Esophagus mucosa (tissue), 1 donor: ENCODE results near the gene PPP4R3A. TPM values are rescaled to one million over a fixed set of nuclear protein-coding genes. Genes with fewer than 3 reads are reported as not detected.
"Not testable (repeated sequence)": the region's sequence is repeated elsewhere in the genome, so short reads cannot be mapped to it uniquely, and the experiment has no call there.

ENCODE experiments used
- ATAC-seq: fragments of 200-7000 bp; cut with Tn5 transposase; one replicate; pipeline ENCODE4 v1.9.1; 2020
- total RNA-seq: library from RNA; stranded (reverse); gene quantifications from one replicate; pipeline ENCODE4 v1.2.4, GENCODE V29; 2023
- donor health status: DM: yes; HTN: yes; CAD: no.

Gene PPP4R3A
- 49.7 TPM for total RNA-seq

GRCh38 chr14:91510171-91511042 is at the start of gene PPP4R3A:
Gene PPP4R3A, minus strand, starts transcription at chr14:91510310. Its CDS starts 663 bp downstream, at chr14:91509647.
- peak; percentile 98 for ATAC-seq

- ATAC-seq = no peak
These were observed 45.4 kb upstream of the PPP4R3A start for GRCh38 chr14:91555531-91555930.

- ATAC-seq = no peak
These were observed 44.6 kb upstream of the PPP4R3A start for GRCh38 chr14:91554535-91555332.

- no peak for ATAC-seq
These were observed 38.0 kb upstream of the PPP4R3A start for GRCh38 chr14:91548108-91548507.

GRCh38 chr14:91545946-91546716 is 36.0 kb upstream of the PPP4R3A start:
- ATAC-seq = peak; percentile 90

- ATAC-seq = no peak
These were observed 35.1 kb upstream of the PPP4R3A start for GRCh38 chr14:91545204-91545603.

GRCh38 chr14:91536327-91536726 is 26.2 kb upstream of the PPP4R3A start:
- ATAC-seq = no peak

- ATAC-seq = not testable (repeated sequence)
These were observed 23.9 kb upstream of the PPP4R3A start for GRCh38 chr14:91534059-91534458.

- ATAC-seq = no peak
These were observed 23.5 kb upstream of the PPP4R3A start for GRCh38 chr14:91533623-91534022.

- no peak for ATAC-seq
These were observed 13.9 kb upstream of the PPP4R3A start for GRCh38 chr14:91523972-91524371.

- ATAC-seq = peak; percentile 29
These were observed 11.0 kb upstream of the PPP4R3A start for GRCh38 chr14:91521061-91521640.

GRCh38 chr14:91520138-91520537 is 10.0 kb upstream of the PPP4R3A start:
- no peak for ATAC-seq

GRCh38 chr14:91519239-91520036 is 9.3 kb upstream of the PPP4R3A start:
- ATAC-seq = no peak

- ATAC-seq = no peak
These were observed 6.7 kb upstream of the PPP4R3A start for GRCh38 chr14:91516663-91517388.

- ATAC-seq = peak; percentile 73
These were observed 5.9 kb upstream of the PPP4R3A start for GRCh38 chr14:91515979-91516378.

- ATAC-seq = no peak
These were observed 903 bp upstream of the PPP4R3A start for GRCh38 chr14:91511043-91511383.

- ATAC-seq = peak; percentile 20
These were observed 286 bp downstream of the PPP4R3A start for GRCh38 chr14:91509878-91510170.

GRCh38 chr14:91509083-91509877 is 830 bp downstream of the PPP4R3A start:
- peak; percentile 20 for ATAC-seq

- ATAC-seq = no peak
These were observed 2.0 kb downstream of the PPP4R3A start for GRCh38 chr14:91508105-91508504.

- ATAC-seq = no peak
These were observed 3.9 kb downstream of the PPP4R3A start for GRCh38 chr14:91506226-91506625.
